Astrocyte of the cerebellum (primary cell): Measurements from ENCODE around the gene NRCAM.

Source experiments
- DNase-seq: peaks from one replicate; pipeline ENCODE4 v3.0.0-alpha.2; 2011; ENCODE audit warnings: low read depth
- H3K4me3 ChIP-seq: 2 replicates; pipeline ENCODE4 v1.5.1; 2011; ENCODE audit warnings: mild to moderate bottlenecking, low read depth, low read length, moderate library complexity
- CTCF ChIP-seq: IDR thresholded peaks from 2 replicates; pipeline ENCODE4 v1.5.1; 2012; ENCODE audit warnings: low read length, low read depth, moderate library complexity, mild to moderate bottlenecking; ENCODE audit errors: missing control alignments
- in situ Hi-C: cut with HindIII; loops from 2 replicates; pipeline ENCODE4 v1.10.0; 2017; ENCODE audit warnings: low sequenced_read_pairs

The NRCAM gene

GRCh38 chr7:108157606-108158335 is 298.5 kb downstream of the NRCAM start:
- no peak overlapping the region for H3K4me3 ChIP-seq
- in situ Hi-C loops = no loop called here
- no peak for TF ChIP-seq CTCF
- no peak for DNase-seq

GRCh38 chr7:108156897-108157605 is 299.2 kb downstream of the NRCAM start:
- H3K4me3 ChIP-seq = no peak overlapping the region
- no peak for DNase-seq
- no peak for TF ChIP-seq CTCF
- in situ Hi-C loops = no loop called here

- TF ChIP-seq CTCF = no peak
- no peak overlapping the region for H3K4me3 ChIP-seq
- DNase-seq = no peak
- in situ Hi-C loops = no loop called here
Observed at GRCh38 chr7:108152198-108152597, 304.0 kb downstream of the NRCAM start.

- TF ChIP-seq CTCF = no peak
- DNase-seq = no peak
- H3K4me3 ChIP-seq = no peak overlapping the region
- in situ Hi-C loops = loop anchor here (5.0 kb wide), 1 partner anchor 153 kb away; no protein-coding TSS in a partner anchor
Observed at GRCh38 chr7:108149908-108150307, 306.3 kb downstream of the NRCAM start.

- no peak for DNase-seq
- in situ Hi-C loops = loop anchor here (5.0 kb wide), 1 partner anchor 152 kb away; no protein-coding TSS in a partner anchor
- H3K4me3 ChIP-seq = no peak overlapping the region
- TF ChIP-seq CTCF = no peak
Observed at GRCh38 chr7:108149119-108149518, 307.1 kb downstream of the NRCAM start.

GRCh38 chr7:108147031-108147563 is 309.1 kb downstream of the NRCAM start:
- in situ Hi-C loops = loop anchor here (5.0 kb wide), 1 partner anchor 150 kb away; no protein-coding TSS in a partner anchor
- no peak for TF ChIP-seq CTCF
- no peak for DNase-seq
- H3K4me3 ChIP-seq = no peak overlapping the region
